B cell (primary cell): ENCODE measurements around the gene EIF3CL.
"Not testable (repeated sequence)": the region's sequence is repeated elsewhere in the genome, so short reads cannot be mapped to it uniquely, and the experiment has no call there.

Source experiments
- EZH2 ChIP-seq: IDR thresholded peaks from 2 replicates; pipeline ENCODE4 v1.6.1; 2012; ENCODE audit warnings: borderline replicate concordance, low read depth, mild to moderate bottlenecking, moderate library complexity, low read length; ENCODE audit not compliant: insufficient read depth, poor library complexity, severe bottlenecking
- TF ChIP-seq, protein P1 (sequence below): fragments of 200-600 bp; IDR thresholded peaks from one replicate; pipeline ENCODE4 v1.8.0; 2022; ENCODE audit warnings: antibody characterized with exemption, mild to moderate bottlenecking

DNA sequence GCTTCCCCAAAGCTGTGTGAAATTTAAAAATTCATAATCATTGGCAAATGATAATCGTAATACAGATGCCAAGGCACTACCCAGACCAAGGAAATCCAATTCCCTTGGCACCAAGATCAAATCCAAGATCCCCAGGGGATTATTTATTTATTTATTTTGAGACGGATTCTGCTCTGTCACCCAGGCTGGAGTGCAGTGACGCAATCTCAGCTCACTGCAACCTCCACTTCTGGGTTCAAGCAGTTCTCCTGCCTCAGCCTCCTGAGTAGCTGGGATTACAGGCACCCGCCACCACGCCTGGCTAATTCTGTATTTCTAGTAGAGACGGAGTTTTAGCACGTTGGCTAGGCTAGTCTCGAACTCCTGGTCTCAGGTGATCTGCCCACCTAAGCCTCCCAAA, 68.0 kb downstream of the EIF3CL start:
- TF ChIP-seq, protein P1, sequence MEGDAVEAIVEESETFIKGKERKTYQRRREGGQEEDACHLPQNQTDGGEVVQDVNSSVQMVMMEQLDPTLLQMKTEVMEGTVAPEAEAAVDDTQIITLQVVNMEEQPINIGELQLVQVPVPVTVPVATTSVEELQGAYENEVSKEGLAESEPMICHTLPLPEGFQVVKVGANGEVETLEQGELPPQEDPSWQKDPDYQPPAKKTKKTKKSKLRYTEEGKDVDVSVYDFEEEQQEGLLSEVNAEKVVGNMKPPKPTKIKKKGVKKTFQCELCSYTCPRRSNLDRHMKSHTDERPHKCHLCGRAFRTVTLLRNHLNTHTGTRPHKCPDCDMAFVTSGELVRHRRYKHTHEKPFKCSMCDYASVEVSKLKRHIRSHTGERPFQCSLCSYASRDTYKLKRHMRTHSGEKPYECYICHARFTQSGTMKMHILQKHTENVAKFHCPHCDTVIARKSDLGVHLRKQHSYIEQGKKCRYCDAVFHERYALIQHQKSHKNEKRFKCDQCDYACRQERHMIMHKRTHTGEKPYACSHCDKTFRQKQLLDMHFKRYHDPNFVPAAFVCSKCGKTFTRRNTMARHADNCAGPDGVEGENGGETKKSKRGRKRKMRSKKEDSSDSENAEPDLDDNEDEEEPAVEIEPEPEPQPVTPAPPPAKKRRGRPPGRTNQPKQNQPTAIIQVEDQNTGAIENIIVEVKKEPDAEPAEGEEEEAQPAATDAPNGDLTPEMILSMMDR: not testable (repeated sequence)
- not testable (repeated sequence) for TF ChIP-seq EZH2
